GM19324 (cell line): Measurements from ENCODE around the gene GJD3.

ENCODE experiments used
- ATAC-seq: cut with Tn5 transposase; IDR thresholded peaks from one replicate; pipeline ENCODE4 v1.9.1; 2021; ENCODE audit warnings: mild to moderate bottlenecking, moderate library complexity; ENCODE audit not compliant: unreplicated experiment, low FRiP score

The GJD3 gene

DNA sequence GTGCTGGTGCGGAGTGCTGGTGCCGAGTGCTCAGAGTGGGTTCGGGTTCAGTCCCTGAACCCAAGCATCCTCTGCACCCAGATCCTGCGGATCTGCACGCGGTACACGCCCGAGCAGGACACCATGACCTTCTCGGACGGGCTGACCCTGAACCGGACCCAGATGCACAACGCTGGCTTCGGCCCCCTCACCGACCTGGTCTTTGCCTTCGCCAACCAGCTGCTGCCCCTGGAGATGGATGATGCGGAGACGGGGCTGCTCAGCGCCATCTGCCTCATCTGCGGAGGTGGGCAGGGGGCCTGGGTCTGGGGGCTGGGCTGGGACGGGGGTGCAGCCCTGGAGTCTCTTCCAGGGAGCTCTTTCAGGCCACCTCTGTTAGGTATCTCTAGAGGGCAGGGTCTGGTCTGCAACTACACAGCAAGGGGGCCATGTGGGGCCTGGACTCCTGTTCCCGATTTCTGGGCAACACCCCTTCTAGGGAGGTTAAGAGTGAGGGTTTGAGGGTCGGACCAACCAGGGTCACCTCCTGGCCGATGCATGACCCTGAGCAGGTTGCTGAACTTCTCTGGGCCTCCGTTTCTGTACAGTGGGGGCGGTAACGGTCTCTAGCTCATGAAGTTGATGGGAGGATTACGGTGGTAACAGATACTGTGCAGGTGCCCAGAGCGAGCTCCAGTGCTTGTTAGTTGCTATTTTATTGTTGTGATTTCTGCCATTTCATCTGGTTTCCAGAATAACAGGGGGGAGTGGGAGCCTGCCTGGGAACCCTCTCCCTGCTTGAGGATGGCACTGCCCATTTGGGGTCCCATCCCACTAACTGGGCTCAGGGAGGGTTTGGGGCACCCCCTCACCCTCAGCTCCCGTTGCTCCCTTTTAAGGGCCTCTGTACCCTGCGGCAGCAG is 10.1 kb downstream of the GJD3 start:
- no peak for ATAC-seq

DNA sequence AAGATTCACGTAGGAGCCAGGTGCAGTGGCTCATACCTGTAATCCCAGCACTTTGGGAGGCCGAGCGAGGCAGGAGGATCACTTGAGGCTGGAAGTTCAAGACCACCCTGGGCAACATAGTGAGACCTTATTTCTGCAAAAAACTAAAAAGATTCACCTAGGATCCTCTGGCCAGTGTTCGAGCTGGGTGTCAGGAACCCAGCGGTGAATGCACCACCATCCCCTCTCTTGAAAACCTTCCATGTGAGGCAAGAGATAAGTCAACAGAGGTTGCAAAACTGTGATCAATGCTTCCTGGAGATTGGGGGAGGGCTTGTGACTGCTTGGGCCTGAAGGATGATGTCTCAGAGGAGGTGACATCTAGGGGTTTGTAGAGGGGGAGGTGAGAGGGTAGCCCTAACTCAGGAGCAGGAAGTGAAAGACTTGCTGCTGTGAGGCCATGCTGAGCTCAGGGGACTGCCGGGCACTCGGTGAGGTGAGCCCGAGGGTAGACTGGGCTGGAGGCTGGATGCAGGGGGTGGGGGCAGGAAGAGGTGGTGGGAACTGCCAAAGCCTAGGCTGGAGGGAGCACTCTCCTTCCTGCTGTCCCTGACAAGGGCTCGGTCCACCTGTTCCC is 11.7 kb downstream of the GJD3 start:
- no peak for ATAC-seq

DNA sequence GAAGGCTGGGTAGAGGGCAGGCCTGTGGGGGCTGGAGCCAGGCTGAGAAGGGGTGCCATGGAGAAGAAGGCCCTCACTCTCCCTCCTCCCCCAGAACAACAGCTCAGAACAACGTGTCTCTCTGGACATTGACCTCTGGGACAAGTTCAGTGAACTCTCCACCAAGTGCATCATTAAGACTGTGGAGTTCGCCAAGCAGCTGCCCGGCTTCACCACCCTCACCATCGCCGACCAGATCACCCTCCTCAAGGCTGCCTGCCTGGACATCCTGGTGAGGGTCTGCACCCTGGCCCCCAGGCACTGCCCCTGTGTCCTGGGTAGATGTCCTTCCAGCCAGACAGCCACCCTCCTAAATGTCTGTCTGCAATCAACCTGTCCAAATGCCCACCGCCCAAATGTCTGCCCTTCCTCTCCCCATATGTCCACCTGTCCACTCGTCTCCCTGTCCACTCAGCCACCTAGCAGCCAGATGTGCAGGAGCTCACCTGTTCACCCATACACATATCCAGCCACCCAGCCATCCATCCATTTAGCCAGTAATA is 12.2 kb downstream of the GJD3 start:
- no peak for ATAC-seq

DNA sequence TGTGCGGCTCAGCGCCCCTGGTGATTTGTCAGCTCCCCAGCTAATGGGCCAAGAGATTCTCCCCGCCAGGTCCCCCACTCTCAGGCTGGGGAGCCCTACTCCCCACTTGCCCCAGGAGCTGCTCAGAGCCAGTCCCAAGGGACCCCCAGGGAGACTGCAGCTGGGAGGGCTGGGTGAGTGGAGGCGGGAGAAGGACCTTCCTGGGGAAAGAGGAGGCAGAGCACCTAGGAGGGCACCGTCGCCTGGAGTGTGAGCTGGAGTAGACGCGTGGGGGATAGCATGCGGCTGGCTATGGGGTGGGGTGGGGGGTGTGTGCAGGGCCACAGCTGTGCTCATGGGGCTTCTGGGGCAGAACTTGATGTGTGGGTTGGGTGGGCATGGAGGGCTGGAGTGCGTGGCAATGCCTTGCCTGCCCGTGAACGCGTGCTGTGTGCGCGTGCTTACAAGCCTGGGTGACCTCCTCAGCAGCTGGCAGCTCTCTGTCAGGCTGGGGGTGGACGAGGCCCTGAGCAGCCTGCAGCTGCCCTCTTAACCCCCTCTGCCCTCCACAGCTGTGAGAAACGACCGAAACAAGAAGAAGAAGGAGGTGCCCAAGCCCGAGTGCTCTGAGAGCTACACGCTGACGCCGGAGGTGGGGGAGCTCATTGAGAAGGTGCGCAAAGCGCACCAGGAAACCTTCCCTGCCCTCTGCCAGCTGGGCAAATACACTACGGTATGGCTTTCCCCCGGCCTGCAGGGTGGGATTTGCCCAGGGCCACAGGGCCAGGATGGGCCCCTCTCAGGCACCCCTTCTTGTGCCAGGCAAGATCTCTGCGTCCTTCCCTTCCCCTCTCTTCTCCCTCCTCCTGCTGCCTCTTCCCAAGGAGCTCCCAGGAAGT is 12.9 kb downstream of the GJD3 start:
- no peak for ATAC-seq

GRCh38 chr17:40350689-40351358 is 13.7 kb downstream of the GJD3 start:
- no peak for ATAC-seq

DNA sequence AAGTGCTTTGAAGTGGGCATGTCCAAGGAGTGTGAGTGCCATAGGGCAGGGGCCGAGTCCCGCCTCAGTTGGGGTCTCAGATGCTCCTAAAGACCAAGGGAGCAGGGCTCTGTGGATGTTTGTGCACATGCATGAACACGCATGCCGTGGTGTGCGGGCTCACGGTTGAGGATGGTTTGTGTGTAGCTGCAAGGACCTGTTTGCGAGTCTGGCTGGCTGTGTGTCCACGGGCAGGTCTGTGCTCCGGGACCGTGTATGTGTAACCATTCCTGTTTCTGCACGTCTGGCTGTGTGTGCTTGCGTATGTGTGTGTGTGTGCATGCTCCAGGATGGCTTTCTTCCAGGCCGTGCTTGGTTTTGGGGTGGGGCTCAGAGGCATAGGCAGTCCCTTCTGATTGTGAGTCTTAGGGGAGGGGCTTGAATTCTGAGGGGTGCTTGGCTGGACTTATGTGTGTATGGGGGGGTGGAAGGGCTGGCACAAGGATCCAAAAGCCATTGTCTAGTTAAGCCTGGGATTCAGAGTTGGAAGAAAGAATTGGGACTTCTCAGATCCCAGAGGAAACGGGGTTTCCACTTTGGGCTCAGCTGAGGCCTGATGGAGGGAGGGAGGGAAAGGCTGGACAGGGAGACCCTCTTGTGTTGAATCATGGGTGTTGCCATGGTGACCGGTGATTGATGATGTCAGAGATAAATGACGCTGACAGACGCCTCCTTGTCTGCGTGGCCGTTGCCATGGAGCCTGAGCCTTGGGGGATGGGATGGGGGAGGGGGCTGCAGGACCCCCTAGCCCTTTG is 14.4 kb downstream of the GJD3 start:
- ATAC-seq = no peak

DNA sequence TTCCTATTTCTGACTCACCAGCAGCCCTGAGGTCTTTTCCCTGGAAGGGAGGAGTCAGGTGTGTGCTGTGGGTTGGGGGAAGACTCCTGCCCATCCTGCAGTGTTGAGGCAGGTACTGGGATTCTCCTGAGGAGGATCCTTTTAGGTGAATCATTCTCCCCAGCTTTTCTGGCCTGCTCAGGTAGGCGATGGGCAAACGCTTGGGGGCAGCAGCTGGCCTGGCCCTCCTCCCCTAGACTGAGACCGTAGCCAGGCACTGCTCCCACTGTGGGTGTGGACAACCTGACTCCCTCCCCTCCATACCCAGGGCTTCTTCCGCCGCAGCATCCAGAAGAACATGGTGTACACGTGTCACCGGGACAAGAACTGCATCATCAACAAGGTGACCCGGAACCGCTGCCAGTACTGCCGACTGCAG is 15.1 kb downstream of the GJD3 start:
- no peak for ATAC-seq

DNA sequence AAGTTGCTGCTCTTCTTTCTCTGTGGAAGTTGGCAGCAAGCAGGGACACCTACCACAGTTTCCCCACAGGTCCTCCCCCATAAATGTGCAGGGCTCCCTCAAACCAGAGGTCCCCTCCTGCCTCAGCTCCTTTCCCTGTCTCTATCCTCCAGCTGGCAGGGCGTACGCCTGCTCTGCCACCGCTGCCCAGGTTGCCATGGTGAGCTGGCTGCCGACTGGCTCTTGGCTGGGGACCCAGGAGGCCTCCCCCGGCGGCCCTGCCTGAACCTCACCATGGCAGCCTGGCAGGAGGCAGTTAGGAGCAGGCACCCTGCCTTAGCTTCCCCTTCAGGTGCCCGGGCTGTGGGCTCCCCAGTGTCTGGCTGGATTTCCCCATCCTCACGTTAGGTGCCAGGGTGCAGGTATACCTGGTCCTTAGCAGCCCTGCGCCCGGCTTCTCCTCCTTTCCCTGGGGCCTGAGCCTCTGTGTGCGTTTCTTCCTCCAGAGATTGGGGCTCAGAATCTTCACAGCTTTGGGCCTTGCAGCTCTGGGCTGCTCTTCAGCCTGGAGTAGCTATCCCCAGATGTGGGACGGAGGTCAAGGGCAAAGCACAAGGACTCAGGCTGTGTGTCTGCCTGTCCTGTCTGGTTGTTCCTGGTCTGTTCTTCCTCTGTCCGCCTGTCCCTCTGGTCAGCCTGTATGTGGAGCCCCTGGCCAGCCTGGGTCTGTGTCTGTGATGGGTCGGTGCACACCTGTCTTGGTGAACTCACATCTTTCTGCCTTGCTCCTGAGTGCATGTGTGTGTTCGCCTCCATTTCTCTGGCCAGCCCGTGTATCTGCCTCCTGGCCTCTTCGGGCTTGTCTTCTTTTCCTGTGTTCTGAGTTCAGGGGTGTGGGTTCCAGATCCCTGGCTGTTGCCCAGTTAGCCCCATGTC is 15.7 kb downstream of the GJD3 start:
- no peak for ATAC-seq

DNA sequence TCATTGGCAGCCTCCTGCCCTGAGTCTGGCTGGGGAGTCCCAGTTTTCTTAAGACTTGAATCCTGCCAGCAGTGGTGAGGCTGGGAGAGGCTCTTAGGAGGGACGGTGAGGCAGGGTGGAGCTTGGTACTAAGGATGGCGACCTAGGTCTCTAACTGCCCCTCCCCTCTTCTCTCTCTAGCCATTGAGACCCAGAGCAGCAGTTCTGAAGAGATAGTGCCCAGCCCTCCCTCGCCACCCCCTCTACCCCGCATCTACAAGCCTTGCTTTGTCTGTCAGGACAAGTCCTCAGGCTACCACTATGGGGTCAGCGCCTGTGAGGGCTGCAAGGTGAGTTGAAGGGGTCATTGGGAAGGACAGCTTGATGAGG is 16.4 kb downstream of the GJD3 start:
- ATAC-seq = no peak

GRCh38 chr17:40347319-40348135 is 17.0 kb downstream of the GJD3 start:
- no peak for ATAC-seq

GRCh38 chr17:40346765-40347158 is 17.8 kb downstream of the GJD3 start:
- ATAC-seq = no peak

DNA sequence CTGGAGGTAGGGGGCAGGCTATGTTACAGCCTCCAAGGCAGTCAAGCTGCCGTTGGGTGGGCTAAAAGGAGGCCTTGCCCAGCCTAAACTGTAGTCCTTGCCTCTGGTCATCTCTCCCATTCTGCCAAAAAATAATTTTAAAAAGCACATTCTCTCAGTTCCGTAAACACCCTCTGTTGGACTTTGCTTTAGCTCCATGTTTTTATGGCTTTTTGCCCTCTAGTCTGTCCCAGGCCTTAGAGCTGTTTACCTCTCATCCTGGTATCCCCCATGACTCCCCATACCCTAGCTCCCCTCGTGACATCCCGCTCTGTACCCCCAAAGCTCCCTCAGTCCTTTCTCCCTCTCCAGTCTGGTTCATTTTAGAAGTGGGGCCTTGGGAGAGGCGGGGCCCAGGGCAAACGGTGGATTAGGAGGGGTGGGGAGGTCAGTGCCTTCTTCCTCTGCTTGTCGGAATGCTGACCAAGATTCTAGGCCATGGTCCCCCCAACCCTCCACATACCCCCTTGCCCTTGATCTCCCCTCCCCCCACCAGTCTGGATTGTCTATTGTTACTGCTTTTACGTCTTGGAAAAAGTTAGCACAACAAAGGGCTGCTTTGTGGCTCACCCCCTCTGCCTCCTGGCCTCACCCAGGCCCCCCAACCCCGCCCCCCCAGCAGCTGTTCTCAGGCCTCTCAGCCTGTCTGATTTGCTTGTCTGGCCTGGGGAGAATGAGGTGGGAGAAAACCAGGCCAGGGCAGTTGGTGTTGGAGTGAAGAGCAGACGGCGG is 18.4 kb downstream of the GJD3 start:
- no peak for ATAC-seq

- no peak for ATAC-seq
Observed at GRCh38 chr17:40345161-40345993, 19.2 kb downstream of the GJD3 start.

- ATAC-seq = no peak
Observed at GRCh38 chr17:40344421-40345160, 19.9 kb downstream of the GJD3 start.
